Measurements from ENCODE around the gene MUSK.
"Not testable (repeated sequence)": the region's sequence is repeated elsewhere in the genome, so short reads cannot be mapped to it uniquely, and the experiment has no call there.

The MUSK gene

DNA sequence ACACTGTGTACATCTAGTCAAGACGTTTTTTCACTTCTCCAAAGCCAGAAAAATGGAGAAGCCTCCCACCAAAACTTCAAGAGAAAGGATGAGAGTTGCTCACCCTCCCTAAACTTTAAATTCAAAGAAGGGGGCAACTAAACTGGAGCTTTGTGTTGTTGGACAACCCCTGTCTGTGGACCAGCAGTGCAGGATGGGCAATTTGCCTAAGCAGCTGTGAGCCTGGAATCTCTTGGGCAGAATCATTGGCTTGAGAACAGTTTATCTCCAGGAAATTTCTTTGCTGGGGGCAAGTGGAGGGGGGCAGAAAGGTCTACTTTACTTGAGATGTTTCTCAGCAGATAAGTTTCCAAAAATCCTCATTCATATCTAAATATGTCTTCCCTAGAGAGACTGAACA, 151.8 kb downstream of the MUSK start:
- no peak for DNase-seq (ENCODE audit: low read depth)
- no peak overlapping the region for H3K4me3 ChIP-seq (ENCODE audit: low read depth, low read length)
- in situ Hi-C loops (cut with HindIII; ENCODE audit: low sequenced_read_pairs), result no loop called here
- no peak for TF ChIP-seq CTCF (IDR thresholded peaks at IDR 0.05; ENCODE audit: low read depth, low read length, missing control alignments)

DNA sequence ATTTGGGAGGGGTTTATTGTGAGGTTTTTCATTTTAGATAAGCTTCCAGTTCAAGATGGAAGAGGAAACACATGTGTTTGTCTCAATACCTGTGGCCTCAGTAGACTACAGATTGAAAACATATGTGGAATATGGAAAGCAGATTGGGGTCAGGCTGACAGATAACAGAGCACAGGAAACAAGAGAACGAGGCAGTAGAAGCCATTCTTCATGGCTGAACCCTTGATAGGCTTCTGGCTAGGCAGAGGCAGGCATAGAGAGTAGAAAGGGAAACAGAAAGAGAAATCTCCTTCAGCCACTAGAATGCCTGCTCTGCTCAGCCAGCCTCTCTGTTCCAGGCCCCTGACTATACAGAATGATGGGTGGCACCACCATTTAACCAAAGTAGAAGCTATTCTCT, 152.5 kb downstream of the MUSK start:
- no peak for DNase-seq (ENCODE audit: low read depth)
- H3K4me3 ChIP-seq (ENCODE audit: low read depth, low read length), result no peak overlapping the region
- TF ChIP-seq CTCF (IDR thresholded peaks at IDR 0.05; ENCODE audit: low read depth, low read length, missing control alignments), result no peak
- in situ Hi-C loops (cut with HindIII; ENCODE audit: low sequenced_read_pairs), result no loop called here

DNA sequence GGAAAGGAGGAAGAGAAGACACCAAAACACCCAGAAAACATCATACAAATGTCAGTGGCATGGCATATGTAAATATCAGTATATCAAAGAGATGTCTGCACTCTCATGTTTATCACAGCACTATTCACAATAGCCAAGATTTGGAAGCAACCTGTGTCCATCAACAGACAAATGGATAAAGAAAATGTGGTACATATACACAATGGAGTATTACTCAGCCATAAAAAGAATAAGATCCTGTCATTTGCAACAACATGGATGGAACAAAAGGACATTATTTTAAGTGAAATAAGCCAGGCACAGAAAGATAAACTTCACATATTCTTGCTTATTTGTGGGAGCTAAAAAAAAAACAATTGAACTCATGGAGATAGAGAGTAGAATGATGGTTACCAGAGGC, 156.5 kb downstream of the MUSK start:
- DNase-seq (ENCODE audit: low read depth); in situ Hi-C loops (cut with HindIII; ENCODE audit: low sequenced_read_pairs); H3K4me3 ChIP-seq (ENCODE audit: low read depth, low read length): not testable (repeated sequence)

GRCh38 chr9:110825950-110826349, 157.4 kb downstream of the MUSK start:
- DNase-seq (ENCODE audit: low read depth), result no peak
- H3K4me3 ChIP-seq (ENCODE audit: low read depth, low read length), result no peak overlapping the region
- in situ Hi-C loops (cut with HindIII; ENCODE audit: low sequenced_read_pairs), result no loop called here
- no peak for TF ChIP-seq CTCF (IDR thresholded peaks at IDR 0.05; ENCODE audit: low read depth, low read length, missing control alignments)

DNA sequence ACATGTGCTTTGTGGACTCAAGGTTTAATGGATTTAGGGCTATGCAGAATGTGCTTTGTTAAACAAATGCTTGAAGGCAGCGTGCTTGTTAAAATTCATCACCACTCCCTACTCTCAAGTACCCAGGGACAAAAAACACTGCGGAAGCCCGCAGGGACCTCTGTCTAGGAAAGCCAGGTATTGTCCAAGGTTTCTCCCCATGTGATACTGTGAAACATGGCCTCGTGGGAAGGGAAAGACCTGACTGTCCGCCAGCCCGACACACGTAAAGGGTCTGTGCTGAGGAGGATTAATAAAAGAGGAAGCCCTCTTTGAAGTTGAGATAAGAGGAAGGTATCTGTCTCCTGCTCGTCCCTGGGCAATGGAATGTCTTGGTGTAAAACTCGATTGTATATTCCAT, 157.8 kb downstream of the MUSK start:
- in situ Hi-C loops (cut with HindIII; ENCODE audit: low sequenced_read_pairs), result not testable (repeated sequence)

GRCh38 chr9:110828264-110828663, 159.7 kb downstream of the MUSK start:
- H3K4me3 ChIP-seq (ENCODE audit: low read depth, low read length), result no peak overlapping the region
- in situ Hi-C loops (cut with HindIII; ENCODE audit: low sequenced_read_pairs), result no loop called here
- DNase-seq (ENCODE audit: low read depth), result peak; percentile 61
- TF ChIP-seq CTCF (IDR thresholded peaks at IDR 0.05; ENCODE audit: low read depth, low read length, missing control alignments), result no peak

More for the DNA sequence above, 157.8 kb downstream of the MUSK start:
- not testable (repeated sequence) for DNase-seq (ENCODE audit: low read depth); H3K4me3 ChIP-seq (ENCODE audit: low read depth, low read length)

DNA sequence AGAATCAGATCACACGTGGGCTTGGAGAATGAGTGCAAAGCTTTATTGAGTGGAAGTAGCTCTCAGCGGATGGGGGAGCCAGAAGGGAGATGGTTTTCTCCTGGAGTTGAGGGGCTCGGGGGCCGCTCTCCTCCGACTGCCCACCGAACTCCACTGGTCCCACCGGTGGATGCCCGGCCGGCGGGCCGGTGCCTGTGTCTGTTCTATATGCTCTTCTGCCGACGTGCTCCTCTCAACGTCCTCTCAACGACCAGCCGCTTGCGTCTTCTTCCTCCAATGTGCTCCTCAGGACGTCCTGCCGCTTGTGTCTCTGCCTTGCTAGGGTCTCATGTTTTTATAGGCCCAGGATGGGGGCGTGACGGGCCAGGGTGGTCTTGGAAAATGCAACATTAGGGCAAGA, 161.9 kb downstream of the MUSK start:
- H3K4me3 ChIP-seq (ENCODE audit: low read depth, low read length), result no peak overlapping the region
- DNase-seq (ENCODE audit: low read depth), result no peak
- in situ Hi-C loops (cut with HindIII; ENCODE audit: low sequenced_read_pairs), result loop anchor here (5.0 kb wide), 1 partner anchor 53 kb away; no protein-coding TSS in a partner anchor
- TF ChIP-seq CTCF (IDR thresholded peaks at IDR 0.05; ENCODE audit: low read depth, low read length, missing control alignments), result no peak

- no peak for DNase-seq (ENCODE audit: low read depth)
- no peak overlapping the region for H3K4me3 ChIP-seq (ENCODE audit: low read depth, low read length)
- in situ Hi-C loops (cut with HindIII; ENCODE audit: low sequenced_read_pairs), result loop anchor here (5.0 kb wide), 1 partner anchor 56 kb away; no protein-coding TSS in a partner anchor
- no peak for TF ChIP-seq CTCF (IDR thresholded peaks at IDR 0.05; ENCODE audit: low read depth, low read length, missing control alignments)
These were observed 164.3 kb downstream of the MUSK start for GRCh38 chr9:110832926-110833325.
